ENCODE measurements around the gene ETS2.

The ETS2 gene

DNA sequence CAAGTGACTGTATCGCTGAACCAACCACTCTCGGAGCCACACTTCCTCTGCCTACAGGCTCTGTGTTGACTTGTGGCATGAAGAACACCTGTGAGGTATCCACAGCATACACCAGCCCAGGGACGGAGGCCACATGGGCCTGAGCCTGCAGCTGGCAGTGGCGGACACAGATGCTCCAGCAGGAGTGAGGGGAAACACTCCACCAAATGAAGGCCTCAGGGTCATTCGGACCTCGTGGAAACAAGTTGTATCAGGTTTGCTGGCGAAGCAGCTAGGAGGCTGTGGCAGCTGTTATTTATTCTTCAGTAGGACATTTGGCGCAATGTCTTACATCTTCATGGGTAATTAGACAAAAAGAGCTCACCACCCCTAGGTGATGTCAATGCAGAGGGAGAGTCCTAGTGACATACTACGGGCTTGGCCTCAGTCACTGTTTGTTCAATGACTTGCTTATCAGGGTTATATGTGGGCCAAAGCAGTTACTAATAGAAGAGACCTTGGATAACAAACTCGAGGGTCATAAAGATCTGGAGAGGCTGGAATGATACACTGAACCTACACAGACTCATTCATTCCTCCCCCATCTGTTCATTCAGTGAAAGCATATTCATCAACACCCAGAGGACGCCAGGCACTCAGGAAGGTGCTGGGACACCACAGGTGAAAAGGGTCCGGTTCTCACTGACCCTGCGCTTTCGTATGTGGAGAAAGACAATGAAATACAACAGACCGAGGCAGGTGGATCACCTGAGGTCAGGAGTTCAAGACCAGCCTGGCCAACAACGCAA lies 11.6 kb upstream of the ETS2 start:
- DNase-seq (ENCODE audit: low read depth): no peak

DNA sequence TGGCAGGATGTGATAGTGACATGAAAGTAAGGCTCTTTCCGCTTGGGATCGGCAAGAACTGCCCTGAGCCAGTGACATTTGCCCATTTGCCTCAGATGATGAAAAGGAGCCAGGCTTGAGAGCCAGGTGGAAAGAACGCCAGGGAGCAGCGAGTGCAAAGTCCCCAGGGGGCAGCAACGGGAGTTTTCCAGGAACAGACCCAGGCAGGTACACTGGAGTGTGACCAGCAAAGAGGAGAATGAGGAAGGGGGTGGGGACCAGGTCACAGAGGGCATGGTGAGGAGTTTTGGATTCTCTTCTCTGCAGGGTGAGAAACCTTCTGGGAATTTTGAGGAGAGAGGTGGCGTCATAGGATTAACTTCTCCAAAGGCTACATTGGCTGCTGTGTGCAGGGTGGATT lies 10.8 kb upstream of the ETS2 start:
- TF ChIP-seq, protein P1, sequence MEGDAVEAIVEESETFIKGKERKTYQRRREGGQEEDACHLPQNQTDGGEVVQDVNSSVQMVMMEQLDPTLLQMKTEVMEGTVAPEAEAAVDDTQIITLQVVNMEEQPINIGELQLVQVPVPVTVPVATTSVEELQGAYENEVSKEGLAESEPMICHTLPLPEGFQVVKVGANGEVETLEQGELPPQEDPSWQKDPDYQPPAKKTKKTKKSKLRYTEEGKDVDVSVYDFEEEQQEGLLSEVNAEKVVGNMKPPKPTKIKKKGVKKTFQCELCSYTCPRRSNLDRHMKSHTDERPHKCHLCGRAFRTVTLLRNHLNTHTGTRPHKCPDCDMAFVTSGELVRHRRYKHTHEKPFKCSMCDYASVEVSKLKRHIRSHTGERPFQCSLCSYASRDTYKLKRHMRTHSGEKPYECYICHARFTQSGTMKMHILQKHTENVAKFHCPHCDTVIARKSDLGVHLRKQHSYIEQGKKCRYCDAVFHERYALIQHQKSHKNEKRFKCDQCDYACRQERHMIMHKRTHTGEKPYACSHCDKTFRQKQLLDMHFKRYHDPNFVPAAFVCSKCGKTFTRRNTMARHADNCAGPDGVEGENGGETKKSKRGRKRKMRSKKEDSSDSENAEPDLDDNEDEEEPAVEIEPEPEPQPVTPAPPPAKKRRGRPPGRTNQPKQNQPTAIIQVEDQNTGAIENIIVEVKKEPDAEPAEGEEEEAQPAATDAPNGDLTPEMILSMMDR (IDR thresholded peaks at IDR 0.05; ENCODE audit: control insufficient read depth, insufficient read depth, low read depth, low read length, missing control alignments): no peak
- no peak overlapping the region for H3K4me3 ChIP-seq (ENCODE audit: control insufficient read depth, low read depth, low read length)
- no peak for DNase-seq (ENCODE audit: low read depth)

More for the DNA sequence above, 11.6 kb upstream of the ETS2 start:
- H3K4me3 ChIP-seq (ENCODE audit: control insufficient read depth, low read depth, low read length): no peak overlapping the region
- TF ChIP-seq, protein P1 (IDR thresholded peaks at IDR 0.05; ENCODE audit: control insufficient read depth, insufficient read depth, low read depth, low read length, missing control alignments): no peak

DNA sequence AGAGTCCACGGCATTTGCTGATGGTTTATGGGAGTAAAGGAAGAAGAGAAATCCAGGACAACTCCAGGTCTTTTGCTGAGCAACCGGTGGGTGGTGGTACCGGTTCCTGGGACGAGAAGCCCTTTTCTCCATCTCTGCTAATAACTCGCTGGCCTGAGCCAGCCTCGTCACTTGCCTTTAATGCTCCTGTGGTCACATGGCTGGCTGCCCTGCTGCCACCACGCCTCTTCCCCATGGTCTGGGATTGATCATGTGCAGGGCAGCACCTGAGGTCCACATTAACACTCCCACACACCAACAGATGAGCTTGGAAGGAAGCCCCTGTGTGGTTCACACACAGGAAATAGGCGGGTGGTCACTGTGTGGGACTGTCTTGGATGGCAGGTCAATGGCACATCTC lies 10.3 kb upstream of the ETS2 start:
- DNase-seq (ENCODE audit: low read depth): no peak
- TF ChIP-seq, protein P1 (IDR thresholded peaks at IDR 0.05; ENCODE audit: control insufficient read depth, insufficient read depth, low read depth, low read length, missing control alignments): no peak
- H3K4me3 ChIP-seq (ENCODE audit: control insufficient read depth, low read depth, low read length): no peak overlapping the region

DNA sequence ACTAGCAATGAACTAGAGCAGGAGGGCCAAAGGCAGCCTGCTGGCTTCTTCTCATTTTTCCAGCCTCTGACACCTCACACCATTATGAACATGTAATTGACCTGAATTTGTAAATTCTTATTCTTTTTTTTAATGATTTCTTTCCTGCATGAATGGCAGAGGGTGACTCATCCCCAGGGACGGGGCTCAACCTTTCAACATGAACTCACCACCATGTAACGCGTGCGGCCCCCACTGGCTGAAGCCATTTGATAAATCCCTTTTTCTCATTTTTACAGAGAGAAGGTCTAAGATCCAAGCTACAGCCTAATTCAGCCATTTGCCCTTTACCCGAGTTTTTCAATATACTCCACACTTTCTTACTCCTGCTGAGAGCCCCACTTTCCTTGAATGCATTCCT lies 9.3 kb upstream of the ETS2 start:
- H3K4me3 ChIP-seq (ENCODE audit: control insufficient read depth, low read depth, low read length): no peak overlapping the region
- no peak for DNase-seq (ENCODE audit: low read depth)
- TF ChIP-seq, protein P1 (IDR thresholded peaks at IDR 0.05; ENCODE audit: control insufficient read depth, insufficient read depth, low read depth, low read length, missing control alignments): no peak

DNA sequence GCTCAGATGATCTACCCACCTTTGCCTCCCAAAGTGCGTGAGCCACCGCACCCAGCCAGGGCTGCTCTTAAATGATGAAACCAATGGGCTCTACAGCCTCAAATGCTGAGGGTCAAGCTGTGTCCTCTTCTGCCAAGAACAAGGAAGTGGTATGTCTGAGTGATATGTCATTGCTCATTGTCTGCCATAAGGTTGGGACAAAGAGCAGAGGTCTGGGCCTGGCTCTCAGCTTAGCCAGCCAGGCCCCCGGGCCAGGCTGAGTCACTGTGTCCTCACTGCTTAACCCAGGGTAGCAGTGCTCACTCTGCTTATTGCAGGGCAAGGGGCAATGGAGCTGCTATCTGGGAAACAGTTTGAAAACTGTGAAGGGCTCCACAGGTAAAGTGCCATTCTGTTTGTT lies 8.3 kb upstream of the ETS2 start:
- no peak overlapping the region for H3K4me3 ChIP-seq (ENCODE audit: control insufficient read depth, low read depth, low read length)
- DNase-seq (ENCODE audit: low read depth): no peak
- TF ChIP-seq, protein P1 (IDR thresholded peaks at IDR 0.05; ENCODE audit: control insufficient read depth, insufficient read depth, low read depth, low read length, missing control alignments): no peak

DNA sequence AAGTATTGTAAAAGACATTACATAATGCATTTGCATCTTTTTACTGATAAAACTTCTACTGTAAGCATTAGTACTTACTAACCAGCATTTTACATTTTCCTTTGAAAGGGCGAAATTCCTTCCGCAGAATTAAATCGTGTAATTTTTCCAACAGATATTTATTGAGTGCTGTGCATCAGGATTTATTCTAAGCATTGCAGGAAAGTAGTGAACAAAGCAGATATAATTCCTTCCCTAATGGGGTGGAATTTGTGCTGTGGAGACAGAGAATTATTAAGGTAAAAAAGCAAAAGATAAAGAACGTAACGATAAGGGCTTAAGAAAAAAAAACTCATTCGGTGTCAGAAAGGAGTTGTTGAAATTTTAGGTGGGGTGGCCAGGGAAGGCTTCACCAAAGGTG lies 7.6 kb upstream of the ETS2 start:
- DNase-seq (ENCODE audit: low read depth): no peak
- TF ChIP-seq, protein P1 (IDR thresholded peaks at IDR 0.05; ENCODE audit: control insufficient read depth, insufficient read depth, low read depth, low read length, missing control alignments): no peak
- no peak overlapping the region for H3K4me3 ChIP-seq (ENCODE audit: control insufficient read depth, low read depth, low read length)

All from AG09309 (cell line).